ENCODE data around the gene PIANP. TPM values are rescaled to one million over a fixed set of nuclear protein-coding genes. Genes with fewer than 3 reads are reported as not detected.
A peak's percentile ranks its signal among the peaks of the same experiment; 100 is the strongest.

Gene PIANP
- total and polyA plus RNA-seq, 9 donors: 0.49 to 8.4 (median 5.5) TPM

GRCh38 chr12:6672143-6672542, 28.5 kb downstream of the PIANP start:
- Histone ChIP-seq H3K27me3 (ENCODE audit: control insufficient read depth, insufficient read depth, low read length) (no peaks in the 10 kb centered on the region), H3K4me3 (ENCODE audit: low read length) (no peak overlapping the region), H3K4me1 (ENCODE audit: control insufficient read depth, insufficient read depth, low read length) (no peaks in the 10 kb centered on the region), H3K36me3 (ENCODE audit: control insufficient read depth, insufficient read depth, low read length) (peaks cover 86% of the 10 kb centered on the region), H3K27ac (ENCODE audit: low read length) (no peak overlapping the region), H3K9me3 (replicated peaks; ENCODE audit: control insufficient read depth, low read depth, low read length) (no peaks in the 10 kb centered on the region)
- no peak for DNase-seq
- 86% methylated on average over 14 of the region's 18 CpGs for WGBS (ENCODE audit: insufficient coverage)

- no peak for DNase-seq
- Histone ChIP-seq H3K4me3 (ENCODE audit: low read length) (no peak overlapping the region), H3K27me3 (ENCODE audit: control insufficient read depth, insufficient read depth, low read length) (no peaks in the 10 kb centered on the region), H3K9me3 (replicated peaks; ENCODE audit: control insufficient read depth, low read depth, low read length) (no peaks in the 10 kb centered on the region), H3K4me1 (ENCODE audit: control insufficient read depth, insufficient read depth, low read length) (no peaks in the 10 kb centered on the region), H3K27ac (ENCODE audit: low read length) (no peak overlapping the region), H3K36me3 (ENCODE audit: control insufficient read depth, insufficient read depth, low read length) (peaks cover 59% of the 10 kb centered on the region)
- 83% methylated on average over 4 of the region's 8 CpGs for WGBS (ENCODE audit: insufficient coverage)
These were observed 32.9 kb downstream of the PIANP start for GRCh38 chr12:6667559-6668210.

- no peaks in the 10 kb centered on the region for H3K9me3 ChIP-seq (replicated peaks; ENCODE audit: control insufficient read depth, low read depth, low read length)
- H3K27ac ChIP-seq (ENCODE audit: low read length): no peak overlapping the region
- H3K36me3 ChIP-seq (ENCODE audit: control insufficient read depth, insufficient read depth, low read length): peaks cover 44% of the 10 kb centered on the region
- peaks cover 6% of the 10 kb centered on the region for H3K4me1 ChIP-seq (ENCODE audit: control insufficient read depth, insufficient read depth, low read length)
- no peak overlapping the region for H3K4me3 ChIP-seq (ENCODE audit: low read length)
- WGBS (ENCODE audit: insufficient coverage): 100% methylated on average over 2 of the region's 2 CpGs
- DNase-seq: no peak
- H3K27me3 ChIP-seq (ENCODE audit: control insufficient read depth, insufficient read depth, low read length): no peaks in the 10 kb centered on the region
These were observed 34.4 kb downstream of the PIANP start for GRCh38 chr12:6666211-6666610.

- Histone ChIP-seq H3K27me3 (ENCODE audit: control insufficient read depth, insufficient read depth, low read length) (no peaks in the 10 kb centered on the region), H3K4me1 (ENCODE audit: control insufficient read depth, insufficient read depth, low read length) (peaks cover 6% of the 10 kb centered on the region), H3K4me3 (ENCODE audit: low read length) (no peak overlapping the region), H3K36me3 (ENCODE audit: control insufficient read depth, insufficient read depth, low read length) (peaks cover 32% of the 10 kb centered on the region), H3K27ac (ENCODE audit: low read length) (no peak overlapping the region), H3K9me3 (replicated peaks; ENCODE audit: control insufficient read depth, low read depth, low read length) (no peaks in the 10 kb centered on the region)
- WGBS (ENCODE audit: insufficient coverage): no CpG with 5 or more reads among the region's 2 CpGs
- no peak for DNase-seq
These were observed 35.7 kb downstream of the PIANP start for GRCh38 chr12:6664902-6665301.

- under 1% methylated on average over 26 of the region's 37 CpGs for WGBS (ENCODE audit: insufficient coverage)
- no peaks in the 10 kb centered on the region for H3K9me3 ChIP-seq (replicated peaks; ENCODE audit: control insufficient read depth, low read depth, low read length)
- peak; percentile 100 for DNase-seq
- H3K4me1 ChIP-seq (ENCODE audit: control insufficient read depth, insufficient read depth, low read length): peaks cover 6% of the 10 kb centered on the region
- no peaks in the 10 kb centered on the region for H3K27me3 ChIP-seq (ENCODE audit: control insufficient read depth, insufficient read depth, low read length)
- H3K27ac ChIP-seq (ENCODE audit: low read length): peak within 1 kb of the TSS; percentile 94
- H3K4me3 ChIP-seq (ENCODE audit: low read length): peak within 1 kb of the TSS; percentile 61
- peaks cover 29% of the 10 kb centered on the region for H3K36me3 ChIP-seq (ENCODE audit: control insufficient read depth, insufficient read depth, low read length)
These were observed 37.5 kb downstream of the PIANP start, which contains the start of gene ING4 for GRCh38 chr12:6662906-6663742. ING4 (minus strand) TSS chr12:6663119; CDS start chr12:6663101, 18 bp downstream.

- H3K4me1 ChIP-seq (ENCODE audit: control insufficient read depth, insufficient read depth, low read length): peaks cover 6% of the 10 kb centered on the region
- H3K4me3 ChIP-seq (ENCODE audit: low read length): peak overlapping the region; percentile 61
- WGBS (ENCODE audit: insufficient coverage): 0% methylated on average over 8 of the region's 10 CpGs
- no peaks in the 10 kb centered on the region for H3K27me3 ChIP-seq (ENCODE audit: control insufficient read depth, insufficient read depth, low read length)
- DNase-seq: no peak
- H3K27ac ChIP-seq (ENCODE audit: low read length): peak overlapping the region; percentile 83
- no peaks in the 10 kb centered on the region for H3K9me3 ChIP-seq (replicated peaks; ENCODE audit: control insufficient read depth, low read depth, low read length)
- peaks cover 25% of the 10 kb centered on the region for H3K36me3 ChIP-seq (ENCODE audit: control insufficient read depth, insufficient read depth, low read length)
These were observed 38.1 kb downstream of the PIANP start for GRCh38 chr12:6662602-6662905.

GRCh38 chr12:6653987-6654386, 46.6 kb downstream of the PIANP start:
- H3K27ac ChIP-seq (ENCODE audit: low read length): no peak overlapping the region
- WGBS (ENCODE audit: insufficient coverage): 83% methylated on average over 1 of the region's 5 CpGs
- no peaks in the 10 kb centered on the region for H3K9me3 ChIP-seq (replicated peaks; ENCODE audit: control insufficient read depth, low read depth, low read length)

GRCh38 chr12:6653342-6653741, 47.3 kb downstream of the PIANP start:
- DNase-seq: no peak
- H3K4me1 ChIP-seq (ENCODE audit: control insufficient read depth, insufficient read depth, low read length): no peaks in the 10 kb centered on the region
- H3K27me3 ChIP-seq (ENCODE audit: control insufficient read depth, insufficient read depth, low read length): no peaks in the 10 kb centered on the region
- no peaks in the 10 kb centered on the region for H3K9me3 ChIP-seq (replicated peaks; ENCODE audit: control insufficient read depth, low read depth, low read length)
- WGBS (ENCODE audit: insufficient coverage): 90% methylated on average over 1 of the region's 1 CpG
- H3K36me3 ChIP-seq (ENCODE audit: control insufficient read depth, insufficient read depth, low read length): peaks cover 78% of the 10 kb centered on the region
- no peak overlapping the region for H3K4me3 ChIP-seq (ENCODE audit: low read length)
- no peak overlapping the region for H3K27ac ChIP-seq (ENCODE audit: low read length)

More at GRCh38 chr12:6653987-6654386, 46.6 kb downstream of the PIANP start:
- H3K4me1 ChIP-seq (ENCODE audit: control insufficient read depth, insufficient read depth, low read length): no peaks in the 10 kb centered on the region
- no peak for DNase-seq
- H3K27me3 ChIP-seq (ENCODE audit: control insufficient read depth, insufficient read depth, low read length): no peaks in the 10 kb centered on the region
- no peak overlapping the region for H3K4me3 ChIP-seq (ENCODE audit: low read length)
- peaks cover 78% of the 10 kb centered on the region for H3K36me3 ChIP-seq (ENCODE audit: control insufficient read depth, insufficient read depth, low read length)

- no peak for DNase-seq
- Histone ChIP-seq H3K9me3 (replicated peaks; ENCODE audit: control insufficient read depth, low read depth, low read length) (no peaks in the 10 kb centered on the region), H3K36me3 (ENCODE audit: control insufficient read depth, insufficient read depth, low read length) (peaks cover 78% of the 10 kb centered on the region), H3K4me3 (ENCODE audit: low read length) (no peak overlapping the region), H3K4me1 (ENCODE audit: control insufficient read depth, insufficient read depth, low read length) (no peaks in the 10 kb centered on the region), H3K27ac (ENCODE audit: low read length) (no peak overlapping the region), H3K27me3 (ENCODE audit: control insufficient read depth, insufficient read depth, low read length) (no peaks in the 10 kb centered on the region)
- 87% methylated on average over 8 of the region's 12 CpGs for WGBS (ENCODE audit: insufficient coverage)
These were observed 48.2 kb downstream of the PIANP start for GRCh38 chr12:6652391-6652790.

GRCh38 chr12:6650832-6651231, 49.8 kb downstream of the PIANP start:
- H3K36me3 ChIP-seq (ENCODE audit: control insufficient read depth, insufficient read depth, low read length): peaks cover 67% of the 10 kb centered on the region
- DNase-seq: no peak
- peaks cover 4% of the 10 kb centered on the region for H3K4me1 ChIP-seq (ENCODE audit: control insufficient read depth, insufficient read depth, low read length)
- 80% methylated on average over 2 of the region's 8 CpGs for WGBS (ENCODE audit: insufficient coverage)
- H3K27me3 ChIP-seq (ENCODE audit: control insufficient read depth, insufficient read depth, low read length): no peaks in the 10 kb centered on the region
- H3K4me3 ChIP-seq (ENCODE audit: low read length): no peak overlapping the region
- H3K27ac ChIP-seq (ENCODE audit: low read length): no peak overlapping the region
- no peaks in the 10 kb centered on the region for H3K9me3 ChIP-seq (replicated peaks; ENCODE audit: control insufficient read depth, low read depth, low read length)

Measured in muscle of leg (tissue), 11 donors.